NT2/D1 (cell line): Measurements from ENCODE around the gene IL17RE.

Experiments
- SUZ12 ChIP-seq: IDR thresholded peaks from 2 replicates; pipeline ENCODE4 v1.6.1; 2011; ENCODE audit not compliant: insufficient read length, insufficient read depth; ENCODE audit errors: extremely low read depth
- YY1 ChIP-seq: IDR thresholded peaks from 2 replicates; pipeline ENCODE4 v1.6.1; 2011; ENCODE audit not compliant: insufficient read length, insufficient read depth
- ZNF274 ChIP-seq: IDR thresholded peaks from 2 replicates; pipeline ENCODE4 v1.6.1; 2011; ENCODE audit warnings: mild to moderate bottlenecking, low read depth, low read length

GRCh38 chr3:9864200-9864927, 38.3 kb upstream of the IL17RE start:
- TF ChIP-seq ZNF274 (no peak), YY1 (no peak), SUZ12 (no peak)
